Small intestine (tissue), 7 donors: ENCODE data around the gene CA11. TPM values are rescaled to one million over a fixed set of nuclear protein-coding genes. Genes with fewer than 3 reads are reported as not detected.
A peak's percentile ranks its signal among the peaks of the same experiment; 100 is the strongest.
"Not testable (repeated sequence)": the region's sequence is repeated elsewhere in the genome, so short reads cannot be mapped to it uniquely, and the experiment has no call there.

Source experiments
- DNase-seq, 2 donors: peaks; one replicate each; pipeline versions ENCODE4 v3.0.0 to v3.0.0-alpha.2; 2013
- FAIRE-seq: peaks from 2 replicates; lab custom pipeline; 2012; peaks lifted over from hg19 to GRCh38; lab: Jason Lieb, UNC
- H3K27ac ChIP-seq, 3 donors: one replicate each; pipeline ENCODE4 v1.5.1; 2013; ENCODE audit warnings: low read length in 2 of 3, mild to moderate bottlenecking in 2 of 3, control low read depth in 1 of 3, inconsistent platforms in 1 of 3, low read depth in 1 of 3, moderate library complexity in 1 of 3
- H3K27me3 ChIP-seq, 3 donors: one replicate each; pipeline ENCODE4 v1.6.1; 2013; ENCODE audit warnings: low read length in 3 of 3, inconsistent platforms in 1 of 3; ENCODE audit not compliant: control insufficient read depth in 3 of 3, insufficient read depth in 3 of 3
- H3K36me3 ChIP-seq, 3 donors: one replicate each; pipeline ENCODE4 v1.6.1; 2013; ENCODE audit warnings: low read length in 3 of 3, inconsistent platforms in 1 of 3, low read depth in 1 of 3, mild to moderate bottlenecking in 1 of 3, moderate library complexity in 1 of 3; ENCODE audit not compliant: control insufficient read depth in 3 of 3, insufficient read depth in 2 of 3
- H3K4me1 ChIP-seq, 3 donors: one replicate each; pipeline ENCODE4 v1.6.1; 2013; ENCODE audit warnings: low read length in 2 of 3, inconsistent platforms in 1 of 3, low read depth in 1 of 3, mild to moderate bottlenecking in 1 of 3, moderate library complexity in 1 of 3; ENCODE audit not compliant: control insufficient read depth in 3 of 3, insufficient read depth in 2 of 3
- H3K4me3 ChIP-seq, 3 donors: one replicate each; pipeline ENCODE4 v1.5.1; 2013; ENCODE audit warnings: low read length in 3 of 3, control low read depth in 1 of 3, inconsistent platforms in 1 of 3, low read depth in 1 of 3, mild to moderate bottlenecking in 1 of 3, moderate library complexity in 1 of 3
- H3K9me3 ChIP-seq, 2 donors: one replicate each; pipeline ENCODE4 v1.6.1; 2013; ENCODE audit warnings: low read depth in 1 of 2, low read length in 1 of 2; ENCODE audit not compliant: control insufficient read depth in 2 of 2, insufficient read depth in 1 of 2
- WGBS, 3 donors: extraction: QIAGEN DNeasy Blood & Tissue Kit; methylation state at CpG; one replicate each; pipeline ENCODE4 v1.1.7; 2013; 5-methylcytosine and 5-hydroxymethylcytosine counted together
- polyA plus RNA-seq, 4 donors: library from polyadenylated mRNA; stranded (reverse) in 3 of 4; unstranded in 1 of 4; fragments of 200-250 nt in 3 of 4; fragments of 120-200 nt in 1 of 4; gene quantifications; one replicate each; pipeline versions ENCODE4 v1.2.1 to v1.2.3, GENCODE V29; 2013
- donor health status: healthy with polysubstance abuse.
- donor health status: control.
- donor health status: control.
- donor health status: Bipolar disorder and iron deficiency.
- donor health status: healthy.

Gene CA11
- polyA plus RNA-seq, 4 donors: 3.8 to 21.2 (median 6.5) TPM

DNA sequence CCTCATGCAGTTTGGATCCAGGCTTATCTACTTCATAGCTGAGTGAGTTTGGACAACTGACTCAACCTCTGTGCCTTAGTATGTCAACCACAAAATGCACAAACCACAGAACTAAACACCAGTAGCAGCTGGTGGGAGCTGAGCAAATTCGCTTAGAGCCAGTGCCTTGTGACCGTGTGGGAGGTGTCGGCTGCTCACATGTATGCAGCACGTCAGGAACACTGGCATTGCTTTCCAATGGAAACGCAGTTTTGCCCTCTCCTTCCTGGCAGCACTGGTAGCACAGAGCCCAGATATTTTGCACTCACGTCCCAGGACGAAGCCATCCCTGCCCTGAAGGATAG lies 35.1 kb upstream of the CA11 start:
- H3K9me3 ChIP-seq: no peaks in the 10 kb centered on the region
- no peaks in the 10 kb centered on the region for H3K27me3 ChIP-seq
- WGBS, 3 donors: 62 to 74% (median 71%) methylated on average over 7 of the region's 7 CpGs
- H3K36me3 ChIP-seq: no peaks in the 10 kb centered on the region
- DNase-seq (no peak), FAIRE-seq (no peak)
- H3K4me3 ChIP-seq: no peak overlapping the region
- peaks cover 0 to 53% (median 4%) of the 10 kb centered on the region in 3 donors for H3K4me1 ChIP-seq
- H3K27ac ChIP-seq: no peak overlapping the region

- 89 to 91% (median 89%) methylated on average over 41 to 45 of the region's 45 CpGs for WGBS, 3 donors
- DNase-seq (no peak), FAIRE-seq (no peak)
- H3K27me3 ChIP-seq: no peaks in the 10 kb centered on the region
- no peak overlapping the region for H3K27ac ChIP-seq
- H3K9me3 ChIP-seq: no peaks in the 10 kb centered on the region
- H3K4me3 ChIP-seq: no peak overlapping the region
- peaks cover 0 to 53% (median 4%) of the 10 kb centered on the region in 3 donors for H3K4me1 ChIP-seq
- H3K36me3 ChIP-seq: no peaks in the 10 kb centered on the region
Measured at GRCh38 chr19:48680436-48681126, 34.6 kb upstream of the CA11 start.

DNA sequence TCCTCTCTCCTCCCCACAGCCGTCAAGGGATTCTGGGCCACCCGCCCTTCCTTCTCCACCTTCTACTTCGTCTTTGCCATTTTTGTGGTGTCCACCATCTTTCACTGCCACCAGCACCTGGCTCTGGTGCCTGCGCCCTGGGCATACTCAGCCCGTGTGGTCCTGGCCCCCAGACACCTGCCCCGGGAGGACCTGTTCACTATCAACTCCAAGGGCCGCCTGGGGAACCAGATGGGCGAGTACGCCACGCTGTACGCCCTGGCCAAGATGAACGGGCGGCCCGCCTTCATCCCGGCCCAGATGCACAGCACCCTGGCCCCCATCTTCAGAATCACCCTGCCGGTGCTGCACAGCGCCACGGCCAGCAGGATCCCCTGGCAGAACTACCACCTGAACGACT lies 34.0 kb upstream of the CA11 start:
- H3K4me3 ChIP-seq, H3K27me3 ChIP-seq, H3K36me3 ChIP-seq, H3K27ac ChIP-seq, FAIRE-seq, DNase-seq, H3K9me3 ChIP-seq: not testable (repeated sequence)
- H3K4me1 ChIP-seq: peaks cover 0 to 53% (median 4%) of the 10 kb centered on the region in 3 donors
- WGBS, 3 donors: 89 to 94% (median 94%) methylated on average over 15 to 17 of the region's 19 CpGs

GRCh38 chr19:48678201-48678600 lies 32.2 kb upstream of the CA11 start:
- peaks cover 0 to 3% (median 0%) of the 10 kb centered on the region in 3 donors for H3K36me3 ChIP-seq
- peak overlapping the region; percentile 90 to 94 (median 91) for H3K27ac ChIP-seq
- H3K4me3 ChIP-seq: no peak overlapping the region
- peak; percentile 91 to 98 for DNase-seq
- 7 to 46% (median 35%) methylated on average over 4 of the region's 4 CpGs for WGBS, 3 donors
- no peaks in the 10 kb centered on the region for H3K27me3 ChIP-seq
- FAIRE-seq: no peak
- peaks cover 0 to 44% (median 2%) of the 10 kb centered on the region in 3 donors for H3K4me1 ChIP-seq
- H3K9me3 ChIP-seq: no peaks in the 10 kb centered on the region

GRCh38 chr19:48676887-48677286 lies 30.9 kb upstream of the CA11 start:
- Histone ChIP-seq H3K4me1 (peaks cover 0 to 43% (median 2%) of the 10 kb centered on the region in 3 donors), H3K9me3 (no peaks in the 10 kb centered on the region), H3K36me3 (peaks cover 0 to 3% (median 0%) of the 10 kb centered on the region in 3 donors), H3K27me3 (no peaks in the 10 kb centered on the region), H3K27ac (peak overlapping the region; percentile 73 to 94 (median 82)), H3K4me3 (no peak overlapping the region)
- 18 to 66% (median 45%) methylated on average over 13 of the region's 13 CpGs for WGBS, 3 donors
- peak; percentile 91 to 95 for DNase-seq
- FAIRE-seq: no peak

DNA sequence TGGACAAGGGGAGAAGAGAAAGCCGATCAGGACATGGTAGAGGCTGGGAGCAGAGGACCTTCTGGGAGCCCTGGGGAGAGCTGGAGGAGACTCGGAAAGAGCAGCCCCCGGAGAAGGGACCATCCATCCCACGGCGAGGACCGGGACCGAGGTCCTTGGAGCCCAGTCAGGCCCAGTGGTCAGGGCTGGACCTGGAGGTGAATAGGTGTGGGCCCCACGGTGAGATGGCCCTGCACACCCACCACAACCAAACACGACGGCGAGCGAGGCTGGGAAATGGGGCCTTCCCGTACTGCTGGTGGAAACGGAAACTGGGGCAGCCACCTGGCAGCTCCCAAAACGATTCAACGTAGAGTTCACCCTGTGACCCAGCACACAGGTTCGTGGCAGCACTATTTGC lies 30.5 kb upstream of the CA11 start:
- Histone ChIP-seq H3K4me1 (peaks cover 0 to 43% (median 2%) of the 10 kb centered on the region in 3 donors), H3K9me3 (no peaks in the 10 kb centered on the region), H3K36me3 (peaks cover 0 to 3% (median 0%) of the 10 kb centered on the region in 3 donors), H3K27ac (peak overlapping the region; percentile 73 to 94 (median 82)), H3K27me3 (no peaks in the 10 kb centered on the region), H3K4me3 (no peak overlapping the region)
- no peak for FAIRE-seq
- WGBS, 3 donors: 74 to 82% (median 78%) methylated on average over 17 of the region's 17 CpGs
- DNase-seq: no peak

DNA sequence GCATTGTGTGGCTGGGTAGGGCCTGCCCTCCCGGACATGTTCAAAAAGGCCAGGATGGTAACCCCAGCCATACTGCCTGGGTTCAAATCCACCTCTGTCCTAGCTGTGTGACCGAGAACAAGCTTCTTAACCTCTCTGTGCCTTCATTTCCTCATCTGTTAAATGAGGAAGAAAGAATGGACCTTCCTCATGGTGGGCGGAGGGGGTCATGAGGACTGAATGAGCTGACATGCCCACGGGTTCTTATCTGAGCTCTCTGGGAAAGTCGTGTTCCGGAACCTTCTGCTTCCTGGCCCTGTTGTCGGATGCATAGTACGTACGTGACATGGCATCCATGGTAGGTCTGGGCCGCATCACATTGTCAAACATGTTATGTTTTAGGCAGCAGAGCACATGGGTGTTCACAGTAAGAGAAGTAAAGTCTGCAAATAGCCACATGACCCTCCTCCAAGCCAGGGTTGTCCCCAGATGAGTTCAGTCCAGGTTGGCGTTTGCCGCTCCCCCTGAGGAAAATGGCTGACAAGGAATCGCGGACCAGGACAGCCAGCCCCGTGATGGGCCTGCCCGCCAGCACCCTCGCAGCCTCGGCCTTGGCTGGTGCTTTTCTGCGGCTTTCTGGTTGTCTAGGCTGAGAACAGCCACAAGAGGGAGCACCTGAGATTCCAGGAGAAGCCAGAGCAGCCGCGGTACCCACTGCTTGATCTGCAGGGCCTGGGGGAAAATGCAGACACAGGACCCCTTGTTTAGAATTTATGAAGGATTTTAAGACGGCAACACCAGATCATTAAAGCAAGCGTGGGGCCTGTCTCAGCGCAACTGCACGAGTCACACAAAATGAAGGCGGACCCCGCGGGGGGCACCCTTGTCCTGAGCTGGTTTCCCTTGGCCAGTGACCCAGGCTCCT lies 29.2 kb upstream of the CA11 start:
- DNase-seq (peak; percentile 87 to 93), FAIRE-seq (no peak)
- Histone ChIP-seq H3K27ac (peak overlapping the region in 1 of 3 donors; percentile 94), H3K4me1 (peaks cover 0 to 54% (median 2%) of the 10 kb centered on the region in 3 donors), H3K36me3 (peaks cover 0 to 3% (median 0%) of the 10 kb centered on the region in 3 donors), H3K9me3 (no peaks in the 10 kb centered on the region), H3K27me3 (no peaks in the 10 kb centered on the region), H3K4me3 (no peak overlapping the region)
- WGBS, 3 donors: 36 to 39% (median 39%) methylated on average over 28 of the region's 28 CpGs

GRCh38 chr19:48674216-48674809 lies 28.3 kb upstream of the CA11 start:
- H3K9me3 ChIP-seq: no peaks in the 10 kb centered on the region
- H3K36me3 ChIP-seq: peaks cover 0 to 3% (median 0%) of the 10 kb centered on the region in 3 donors
- peaks cover 0 to 54% (median 2%) of the 10 kb centered on the region in 3 donors for H3K4me1 ChIP-seq
- no peak overlapping the region for H3K27ac ChIP-seq
- H3K4me3 ChIP-seq: no peak overlapping the region
- DNase-seq: no peak
- no peaks in the 10 kb centered on the region for H3K27me3 ChIP-seq
- no peak for FAIRE-seq
- 88 to 96% (median 92%) methylated on average over 18 to 19 of the region's 19 CpGs for WGBS, 3 donors
